SK-N-SH treated with all-trans-retinoic acid at 6 μM for 48 hours (cell line): ENCODE results near the gene CFAP221.

Source experiments
- ATAC-seq: fragments of 200-7000 bp; cut with Tn5 transposase; 3 replicates; pipeline ENCODE4 v1.9.1; 2020; ENCODE audit warnings: mild to moderate bottlenecking, moderate library complexity
- BACH2 ChIP-seq: fragments of 250-450 bp; sonication (Bioruptor Pico); IDR thresholded peaks from 2 replicates; pipeline ENCODE4 v1.9.0; 2021; ENCODE audit warnings: mild to moderate bottlenecking, borderline replicate concordance
- CREB5 ChIP-seq: fragments of 250-450 bp; sonication (Bioruptor Pico); IDR thresholded peaks from 2 replicates; pipeline ENCODE4 v1.5.1; 2020; ENCODE audit warnings: low read depth, mild to moderate bottlenecking, moderate library complexity
- CSRNP3 ChIP-seq: fragments of 250-450 bp; sonication (Bioruptor Pico); IDR thresholded peaks from 2 replicates; pipeline ENCODE4 v1.5.1; 2021; ENCODE audit warnings: mild to moderate bottlenecking, moderate library complexity
- GLIS3 ChIP-seq: fragments of 250-450 bp; sonication (Bioruptor Pico); IDR thresholded peaks from 2 replicates; pipeline ENCODE4 v1.5.0; 2020; ENCODE audit warnings: mild to moderate bottlenecking, moderate library complexity
- OSR1 ChIP-seq: fragments of 250-450 bp; sonication (Bioruptor Pico); IDR thresholded peaks from 2 replicates; pipeline ENCODE4 v1.8.0; 2022; ENCODE audit warnings: moderate library complexity, mild to moderate bottlenecking, inconsistent platforms
- PATZ1 ChIP-seq: fragments of 250-450 bp; sonication (Bioruptor Pico); IDR thresholded peaks from 2 replicates; pipeline ENCODE4 v1.8.0; 2020; ENCODE audit warnings: mild to moderate bottlenecking, moderate library complexity, borderline replicate concordance
- POU6F1 ChIP-seq: fragments of 250-450 bp; sonication (Bioruptor Pico); IDR thresholded peaks from 2 replicates; pipeline ENCODE4 v1.8.0; 2021; ENCODE audit warnings: low read depth, mild to moderate bottlenecking, moderate library complexity, borderline replicate concordance
- RARB ChIP-seq: fragments of 250-450 bp; sonication (Bioruptor Pico); IDR thresholded peaks from 2 replicates; pipeline ENCODE4 v1.8.0; 2021; ENCODE audit warnings: mild to moderate bottlenecking, moderate library complexity
- SNAI2 ChIP-seq: fragments of 250-450 bp; sonication (Bioruptor Pico); IDR thresholded peaks from 2 replicates; pipeline ENCODE4 v1.5.0; 2020; ENCODE audit warnings: mild to moderate bottlenecking, moderate library complexity
- TCF4 ChIP-seq: fragments of 250-450 bp; sonication (Bioruptor Pico); IDR thresholded peaks from 2 replicates; pipeline ENCODE4 v1.8.0; 2021; ENCODE audit warnings: mild to moderate bottlenecking, moderate library complexity, borderline replicate concordance
- TOX ChIP-seq: fragments of 250-450 bp; sonication (Bioruptor Pico); IDR thresholded peaks from 2 replicates; pipeline ENCODE4 v1.8.0; 2021; ENCODE audit warnings: mild to moderate bottlenecking, moderate library complexity, borderline replicate concordance
- TSHZ2 ChIP-seq: fragments of 250-450 bp; sonication (Bioruptor Pico); IDR thresholded peaks from 2 replicates; pipeline ENCODE4 v1.5.0; 2020; ENCODE audit warnings: mild to moderate bottlenecking, moderate library complexity
- ZFP3 ChIP-seq: fragments of 250-450 bp; sonication (Bioruptor Pico); IDR thresholded peaks from 2 replicates; pipeline ENCODE4 v1.5.0; 2020; ENCODE audit warnings: mild to moderate bottlenecking, moderate library complexity
- ZFP30 ChIP-seq: fragments of 450-650 bp; formaldehyde crosslinking; IDR thresholded peaks from 2 replicates; pipeline ENCODE4 v1.5.0; 2022; ENCODE audit warnings: mild to moderate bottlenecking, moderate library complexity
- ZNF565 ChIP-seq: fragments of 450-650 bp; formaldehyde crosslinking; conservative IDR thresholded peaks from 2 replicates; pipeline ENCODE4 v1.5.0; 2020; ENCODE audit warnings: low read depth, mild to moderate bottlenecking, moderate library complexity
- ZNF70 ChIP-seq: fragments of 450-650 bp; formaldehyde crosslinking; IDR thresholded peaks from 2 replicates; pipeline ENCODE4 v1.5.0; 2020; ENCODE audit warnings: mild to moderate bottlenecking, moderate library complexity
- ZNF8 ChIP-seq: fragments of 450-650 bp; formaldehyde crosslinking; IDR thresholded peaks from 2 replicates; pipeline ENCODE4 v1.5.0; 2020; ENCODE audit warnings: mild to moderate bottlenecking, moderate library complexity

The CFAP221 gene

GRCh38 chr2:119580550-119581072 is 36.4 kb downstream of the CFAP221 start (continued):
- TF ChIP-seq TSHZ2 (CRISPR knock-in tag) (no peak), GLIS3 (CRISPR knock-in tag) (no peak), TCF4 (CRISPR knock-in tag) (no peak), OSR1 (CRISPR knock-in tag) (no peak), ZFP3 (CRISPR knock-in tag) (no peak), ZNF565 (no peak), SNAI2 (CRISPR knock-in tag) (no peak), CREB5 (CRISPR knock-in tag) (no peak)
- TF ChIP-seq, all 23 proteins: peak for 0

- TF ChIP-seq ZNF70 (CRISPR knock-in tag) (no peak), ZFP30 (CRISPR knock-in tag) (no peak), CSRNP3 (CRISPR knock-in tag) (no peak), ZNF8 (CRISPR knock-in tag) (no peak), ZFP3 (CRISPR knock-in tag) (no peak), TSHZ2 (CRISPR knock-in tag) (no peak)
- no peak for ATAC-seq
Observed at GRCh38 chr2:119583291-119583690, 39.0 kb downstream of the CFAP221 start.

- TF ChIP-seq RARB (CRISPR knock-in tag) (no peak), ZNF8 (CRISPR knock-in tag) (no peak)
- ATAC-seq, result no peak
Observed at GRCh38 chr2:119584469-119584868, 40.2 kb downstream of the CFAP221 start.

- no peak for ATAC-seq
- TF ChIP-seq TOX, result no peak
- no peak for TF ChIP-seq ZFP3 (CRISPR knock-in tag)
- no peak for TF ChIP-seq SNAI2 (CRISPR knock-in tag)
- no peak for TF ChIP-seq BACH2 (CRISPR knock-in tag)
- no peak for TF ChIP-seq PATZ1 (CRISPR knock-in tag)
- no peak for TF ChIP-seq OSR1 (CRISPR knock-in tag)
- TF ChIP-seq ZNF70 (CRISPR knock-in tag), result no peak
- TF ChIP-seq CSRNP3 (CRISPR knock-in tag), result no peak
- TF ChIP-seq TSHZ2 (CRISPR knock-in tag), result no peak
- TF ChIP-seq POU6F1 (CRISPR knock-in tag), result no peak
- no peak for TF ChIP-seq TCF4 (CRISPR knock-in tag)
Observed at GRCh38 chr2:119586085-119586484, 41.8 kb downstream of the CFAP221 start.
